Muscle layer of duodenum (tissue), 2 donors: ENCODE measurements around the gene ANK2.

Experiments used
- H3K27ac ChIP-seq: one replicate; pipeline ENCODE4 v1.7.0; 2013; ENCODE audit warnings: mild to moderate bottlenecking, low read length
- H3K27me3 ChIP-seq: one replicate; pipeline ENCODE4 v1.7.0; 2013; ENCODE audit warnings: low read depth, mild to moderate bottlenecking, control low read depth, low read length
- H3K36me3 ChIP-seq, 2 donors: one replicate each; pipeline ENCODE4 v1.7.0; 2013; ENCODE audit warnings: low read length in 2 of 2, control low read depth in 1 of 2, mild to moderate bottlenecking in 1 of 2; ENCODE audit not compliant: insufficient read depth in 2 of 2, control insufficient read depth in 1 of 2
- H3K4me1 ChIP-seq, 2 donors: one replicate each; pipeline ENCODE4 v1.7.0; 2013; ENCODE audit warnings: low read length in 2 of 2, mild to moderate bottlenecking in 2 of 2, control low read depth in 1 of 2, moderate library complexity in 1 of 2; ENCODE audit not compliant: insufficient read depth in 2 of 2, control insufficient read depth in 1 of 2
- H3K4me3 ChIP-seq, 2 donors: one replicate each; pipeline ENCODE4 v1.7.0; 2013; ENCODE audit warnings: low read length in 2 of 2, low read depth in 1 of 2, mild to moderate bottlenecking in 1 of 2
- H3K9me3 ChIP-seq, 2 donors: one replicate each; pipeline ENCODE4 v1.7.0; 2013; ENCODE audit warnings: low read length in 2 of 2, control low read depth in 1 of 2, mild to moderate bottlenecking in 1 of 2; ENCODE audit not compliant: control insufficient read depth in 1 of 2
- donor health status: healthy.

The ANK2 gene

DNA sequence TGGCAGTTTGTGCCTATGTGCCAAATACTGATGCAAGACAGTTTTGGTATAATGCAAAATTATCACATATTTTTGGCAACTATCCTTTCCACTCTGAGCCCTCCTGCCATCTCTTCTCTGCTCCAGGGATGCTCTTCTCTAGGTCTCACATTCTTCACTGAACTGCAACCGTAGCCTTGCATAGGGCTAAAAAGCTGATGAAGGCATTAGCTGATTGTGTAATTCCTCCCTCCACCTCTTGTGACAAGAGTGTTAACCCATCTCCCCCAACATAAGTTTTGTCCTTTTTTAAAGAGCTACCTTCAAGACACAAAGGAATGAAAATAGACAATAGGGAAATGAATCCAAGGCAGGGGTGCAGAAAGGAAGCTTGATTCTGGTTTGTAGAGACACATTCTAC, 33.1 kb upstream of the ANK2 start:
- Histone ChIP-seq H3K27ac (no peak overlapping the region), H3K27me3 (no peaks in the 10 kb centered on the region), H3K9me3 (no peaks in the 10 kb centered on the region), H3K4me3 (no peak overlapping the region), H3K36me3 (no peaks in the 10 kb centered on the region), H3K4me1 (no peaks in the 10 kb centered on the region)

DNA sequence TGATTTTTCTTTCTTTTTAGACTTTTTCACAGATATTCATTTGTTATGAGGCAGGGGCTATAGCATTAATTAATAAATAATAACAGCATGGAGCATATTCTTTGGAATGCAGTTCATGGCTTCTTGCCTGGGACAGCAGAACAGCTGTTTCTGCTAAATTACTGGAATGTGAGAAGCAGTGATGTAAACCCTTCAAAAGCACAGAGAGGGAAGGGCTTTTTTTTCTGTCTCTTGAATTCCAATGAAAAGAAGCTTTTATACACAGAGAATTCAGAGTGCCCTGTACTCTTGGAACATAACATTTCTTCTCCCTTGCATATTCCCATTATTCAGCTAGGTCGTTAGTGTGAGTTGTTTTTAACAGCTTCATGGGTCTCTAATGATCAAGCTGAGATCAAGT, 28.5 kb upstream of the ANK2 start:
- no peaks in the 10 kb centered on the region for H3K4me1 ChIP-seq
- H3K4me3 ChIP-seq, result no peak overlapping the region
- no peaks in the 10 kb centered on the region for H3K27me3 ChIP-seq
- no peaks in the 10 kb centered on the region for H3K9me3 ChIP-seq
- H3K36me3 ChIP-seq, result no peaks in the 10 kb centered on the region
- H3K27ac ChIP-seq, result no peak overlapping the region

DNA sequence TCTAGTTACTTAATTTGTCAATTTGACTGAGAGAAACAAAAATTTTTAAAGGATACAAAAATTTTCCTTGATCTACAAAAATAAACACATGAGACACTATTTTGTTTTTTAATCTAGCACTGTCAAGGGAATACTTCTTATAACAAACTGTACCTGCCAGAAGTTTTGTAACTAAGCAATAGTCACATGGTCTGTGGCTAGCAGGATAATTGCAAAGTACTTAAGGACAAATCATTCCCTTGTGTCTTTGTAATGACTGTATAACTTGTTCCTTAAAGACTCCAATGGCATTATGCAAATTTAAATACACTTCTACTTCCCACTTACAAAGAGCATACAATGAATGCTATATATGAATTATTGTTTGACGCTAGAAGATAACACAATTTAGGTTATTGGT, 25.1 kb upstream of the ANK2 start:
- Histone ChIP-seq H3K27ac (no peak overlapping the region), H3K27me3 (no peaks in the 10 kb centered on the region), H3K4me3 (no peak overlapping the region), H3K36me3 (no peaks in the 10 kb centered on the region), H3K9me3 (no peaks in the 10 kb centered on the region), H3K4me1 (no peaks in the 10 kb centered on the region)

DNA sequence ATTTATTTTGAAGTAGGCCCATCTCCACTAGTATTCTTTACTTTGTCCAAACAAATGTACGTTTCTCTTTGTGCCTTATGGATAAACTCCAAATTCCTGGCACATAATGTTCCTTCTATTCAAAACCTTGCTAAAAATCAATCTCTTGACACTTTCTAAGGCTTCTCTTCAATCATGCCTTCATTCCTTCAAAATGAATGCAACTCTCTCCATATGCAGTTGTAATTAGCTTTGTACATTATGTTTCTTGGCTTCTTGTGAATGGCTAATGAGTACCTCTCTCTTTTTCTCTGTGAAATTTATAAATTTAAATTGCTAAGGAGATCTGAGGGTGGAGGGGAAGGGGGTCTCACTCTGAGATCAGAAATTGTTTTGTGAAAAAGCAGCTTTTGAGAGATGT, 24.0 kb upstream of the ANK2 start:
- H3K9me3 ChIP-seq, result no peaks in the 10 kb centered on the region
- H3K4me3 ChIP-seq, result no peak overlapping the region
- no peaks in the 10 kb centered on the region for H3K27me3 ChIP-seq
- no peaks in the 10 kb centered on the region for H3K36me3 ChIP-seq
- H3K27ac ChIP-seq, result no peak overlapping the region
- H3K4me1 ChIP-seq, result no peaks in the 10 kb centered on the region

DNA sequence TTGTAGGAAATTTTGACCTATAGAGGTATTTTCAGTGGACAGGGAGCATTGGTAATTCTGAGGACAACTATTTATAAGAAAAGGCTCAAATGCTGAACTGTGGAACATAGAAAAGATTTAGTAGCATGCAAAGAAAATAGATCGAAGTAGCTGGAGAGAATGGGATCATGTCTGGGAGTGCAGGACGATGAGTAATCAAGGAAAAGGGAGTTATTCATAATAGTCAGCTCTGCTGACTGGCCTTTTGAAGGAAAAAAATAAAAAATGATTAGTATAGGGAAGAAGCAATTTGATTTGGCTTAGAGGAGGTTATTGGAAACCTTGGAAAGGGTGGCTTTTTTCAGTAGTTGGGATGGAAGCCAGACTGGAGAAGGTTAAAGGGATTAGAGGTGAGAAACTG, 22.9 kb upstream of the ANK2 start:
- no peaks in the 10 kb centered on the region for H3K9me3 ChIP-seq
- no peak overlapping the region for H3K27ac ChIP-seq
- no peaks in the 10 kb centered on the region for H3K27me3 ChIP-seq
- H3K4me3 ChIP-seq, result no peak overlapping the region
- no peaks in the 10 kb centered on the region for H3K4me1 ChIP-seq
- no peaks in the 10 kb centered on the region for H3K36me3 ChIP-seq

DNA sequence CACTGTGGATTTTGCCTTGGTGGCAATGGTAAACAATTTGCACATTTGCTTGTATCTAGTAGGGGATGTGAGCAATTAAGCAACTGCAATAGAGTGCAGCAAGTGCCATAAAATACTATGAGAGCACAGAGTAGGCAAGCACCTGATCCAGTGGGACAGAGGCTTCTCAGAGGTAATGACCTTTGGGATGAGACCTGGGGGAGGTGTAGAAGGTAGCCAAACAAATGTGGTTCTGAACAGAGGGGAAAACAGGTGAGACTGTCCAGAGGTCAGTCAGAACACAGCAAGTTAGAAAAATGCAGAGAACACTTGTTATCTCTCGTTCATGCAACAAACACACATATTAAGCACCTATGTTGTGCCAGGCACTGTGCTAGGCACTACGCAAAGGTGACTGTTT, 21.4 kb upstream of the ANK2 start:
- no peaks in the 10 kb centered on the region for H3K27me3 ChIP-seq
- no peak overlapping the region for H3K27ac ChIP-seq
- no peaks in the 10 kb centered on the region for H3K36me3 ChIP-seq
- no peaks in the 10 kb centered on the region for H3K9me3 ChIP-seq
- no peak overlapping the region for H3K4me3 ChIP-seq
- no peaks in the 10 kb centered on the region for H3K4me1 ChIP-seq

DNA sequence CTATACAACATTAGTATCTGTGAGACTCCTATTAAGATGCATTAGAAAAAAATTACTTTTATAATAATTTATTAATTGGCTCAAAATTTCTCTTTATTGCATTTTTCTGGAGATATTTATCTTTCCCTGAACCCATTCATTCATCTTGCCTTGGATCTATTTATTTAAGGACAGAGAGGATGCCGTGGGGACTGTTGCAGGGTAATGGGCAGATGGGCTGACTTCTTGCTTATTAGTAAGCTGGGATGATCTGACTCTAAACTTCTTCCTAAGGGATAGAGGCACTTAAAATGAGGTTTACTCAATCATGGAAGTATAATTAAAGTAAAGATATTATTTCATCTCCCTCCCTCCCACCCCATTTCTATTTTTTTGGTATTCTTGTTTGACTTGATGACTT, 18.2 kb upstream of the ANK2 start:
- H3K36me3 ChIP-seq, result no peaks in the 10 kb centered on the region
- no peak overlapping the region for H3K4me3 ChIP-seq
- H3K9me3 ChIP-seq, result no peaks in the 10 kb centered on the region
- no peaks in the 10 kb centered on the region for H3K4me1 ChIP-seq
- no peak overlapping the region for H3K27ac ChIP-seq
- H3K27me3 ChIP-seq, result no peaks in the 10 kb centered on the region

DNA sequence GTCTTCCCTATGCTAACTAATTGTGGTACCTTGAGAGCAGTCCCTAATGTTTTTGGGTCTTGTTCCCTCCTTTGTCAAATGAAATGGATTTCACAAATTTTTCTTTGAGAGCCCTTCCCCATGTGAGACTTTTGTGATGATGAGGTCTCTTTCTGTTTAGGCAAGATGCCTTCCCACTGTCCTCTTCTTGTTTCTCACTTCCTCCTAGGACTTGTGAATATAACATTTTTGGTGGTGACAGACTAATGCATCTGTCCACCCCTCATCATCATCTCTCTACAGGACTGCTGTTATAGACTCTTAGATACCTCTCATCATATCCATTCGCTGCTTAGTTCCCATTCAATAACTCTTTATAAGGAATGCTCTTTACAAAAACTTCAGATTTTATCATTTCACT, 8.7 kb upstream of the ANK2 start:
- Histone ChIP-seq H3K4me1 (no peaks in the 10 kb centered on the region), H3K27me3 (no peaks in the 10 kb centered on the region), H3K27ac (no peak overlapping the region), H3K4me3 (no peak overlapping the region), H3K36me3 (no peaks in the 10 kb centered on the region), H3K9me3 (peaks cover 0 to 9% of the 10 kb centered on the region in 2 donors)

DNA sequence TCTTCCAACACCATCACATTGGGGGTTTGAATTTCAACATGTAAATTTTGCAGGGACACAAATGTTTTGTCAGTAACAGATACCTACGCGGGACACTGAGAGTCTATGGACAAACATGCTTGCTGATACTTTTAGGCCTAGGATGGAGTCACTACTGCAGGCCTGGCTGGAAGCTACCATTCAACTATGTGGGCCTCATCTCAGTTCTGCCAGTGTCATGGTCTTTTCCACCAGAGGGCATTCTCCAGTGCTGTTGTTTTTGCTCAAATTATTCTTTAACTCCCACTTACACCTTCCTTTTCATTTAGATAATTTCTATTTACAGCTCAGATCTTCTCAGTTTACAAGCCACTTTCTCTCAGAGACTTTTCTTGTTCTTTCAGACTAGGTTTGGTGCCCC, 7.0 kb upstream of the ANK2 start:
- H3K27ac ChIP-seq, result no peak overlapping the region
- peaks cover 0 to 9% of the 10 kb centered on the region in 2 donors for H3K9me3 ChIP-seq
- no peaks in the 10 kb centered on the region for H3K4me1 ChIP-seq
- no peaks in the 10 kb centered on the region for H3K36me3 ChIP-seq
- no peak overlapping the region for H3K4me3 ChIP-seq
- no peaks in the 10 kb centered on the region for H3K27me3 ChIP-seq

DNA sequence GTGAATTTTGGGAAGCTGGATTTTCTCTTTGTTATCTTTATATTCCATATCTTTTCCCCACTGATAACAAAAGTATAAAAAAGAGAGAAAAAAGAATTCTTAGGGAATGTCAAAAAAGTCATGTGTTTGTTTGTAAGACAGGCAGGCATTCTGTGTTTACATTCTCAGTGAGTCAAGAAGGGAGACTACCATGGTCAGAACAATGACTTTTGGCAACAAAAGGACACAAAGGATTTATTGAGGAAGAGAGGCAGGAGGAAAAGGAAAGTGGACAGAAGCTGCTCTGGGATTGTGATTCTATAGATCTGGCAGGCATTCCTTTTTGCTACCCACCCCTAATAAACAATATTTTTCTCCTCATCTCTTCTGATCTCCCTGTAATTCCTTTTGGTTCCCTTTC, 5.9 kb upstream of the ANK2 start:
- no peak overlapping the region for H3K4me3 ChIP-seq
- H3K36me3 ChIP-seq, result no peaks in the 10 kb centered on the region
- no peaks in the 10 kb centered on the region for H3K4me1 ChIP-seq
- no peak overlapping the region for H3K27ac ChIP-seq
- peaks cover 0 to 9% of the 10 kb centered on the region in 2 donors for H3K9me3 ChIP-seq
- H3K27me3 ChIP-seq, result no peaks in the 10 kb centered on the region

DNA sequence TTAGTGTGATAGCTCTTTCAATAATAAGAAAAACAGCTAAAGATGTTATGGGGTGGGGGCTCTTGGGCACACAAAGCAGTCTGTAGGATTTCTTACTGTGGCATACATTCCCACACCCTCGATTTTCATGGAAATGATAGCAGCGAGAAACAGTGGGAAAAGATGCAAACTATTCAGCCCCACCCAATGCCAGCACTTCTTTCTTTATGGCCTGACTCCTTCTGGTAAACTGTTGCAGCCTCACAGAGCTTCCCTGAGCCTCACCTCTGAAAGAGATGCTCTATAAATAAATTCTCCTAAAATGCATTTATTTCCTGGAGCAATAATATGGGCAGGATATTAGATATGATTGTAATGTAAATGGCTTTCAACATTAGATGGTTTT, 910 bp downstream of the ANK2 start:
- Histone ChIP-seq H3K27me3 (no peaks in the 10 kb centered on the region), H3K27ac (peak overlapping the region; percentile 19), H3K36me3 (no peaks in the 10 kb centered on the region), H3K9me3 (no peaks in the 10 kb centered on the region), H3K4me1 (peaks cover 0 to 3% of the 10 kb centered on the region in 2 donors), H3K4me3 (peak overlapping the region; percentile 49 to 67)

DNA sequence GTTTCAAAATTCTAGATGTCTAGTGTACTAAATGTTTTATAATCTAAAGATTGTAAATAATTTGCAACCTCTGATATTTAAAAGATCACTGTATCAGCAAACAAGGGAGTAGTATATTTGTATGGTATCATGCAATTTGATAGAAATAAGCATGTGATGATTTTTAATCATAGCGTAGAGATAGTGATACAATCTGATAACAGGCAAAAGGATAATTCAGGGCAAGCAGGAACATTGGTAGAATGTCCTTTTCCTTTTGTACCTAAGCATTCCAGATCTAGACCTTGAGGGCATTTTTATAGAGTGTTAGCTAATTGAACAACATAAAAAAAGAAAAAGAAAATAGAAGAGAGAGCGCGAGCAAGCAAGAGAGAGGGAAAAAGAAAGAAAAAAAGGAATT, 1.4 kb downstream of the ANK2 start:
- no peak overlapping the region for H3K27ac ChIP-seq
- no peaks in the 10 kb centered on the region for H3K36me3 ChIP-seq
- H3K4me3 ChIP-seq, result peak overlapping the region in 1 of 2 donors; percentile 67
- peaks cover 0 to 3% of the 10 kb centered on the region in 2 donors for H3K4me1 ChIP-seq
- no peaks in the 10 kb centered on the region for H3K27me3 ChIP-seq
- H3K9me3 ChIP-seq, result no peaks in the 10 kb centered on the region
